HG02943 (cell line): ENCODE data around the gene PATJ.
"Not testable (repeated sequence)": the region's sequence is repeated elsewhere in the genome, so short reads cannot be mapped to it uniquely, and the experiment has no call there.

Experiments
- ATAC-seq: cut with Tn5 transposase; IDR thresholded peaks from one replicate; pipeline ENCODE4 v1.9.1; 2021; ENCODE audit warnings: mild to moderate bottlenecking, low read depth, moderate library complexity; ENCODE audit not compliant: unreplicated experiment

PATJ gene

GRCh38 chr1:61873994-61874393, 131.7 kb downstream of the PATJ start:
- no peak for ATAC-seq

- ATAC-seq: no peak
Measured at GRCh38 chr1:61875198-61875597, 132.9 kb downstream of the PATJ start.

- not testable (repeated sequence) for ATAC-seq
Measured at GRCh38 chr1:61879887-61880474, 137.7 kb downstream of the PATJ start.

GRCh38 chr1:61887076-61887867, 145.0 kb downstream of the PATJ start:
- ATAC-seq: no peak

GRCh38 chr1:61887931-61888564, 145.8 kb downstream of the PATJ start:
- no peak for ATAC-seq

- ATAC-seq: no peak
Measured at GRCh38 chr1:61888808-61889207, 146.5 kb downstream of the PATJ start.

GRCh38 chr1:61890435-61890834, 148.2 kb downstream of the PATJ start:
- ATAC-seq: not testable (repeated sequence)

- ATAC-seq: no peak
Measured at GRCh38 chr1:61892977-61893376, 150.7 kb downstream of the PATJ start.

- not testable (repeated sequence) for ATAC-seq
Measured at GRCh38 chr1:61894296-61894695, 152.0 kb downstream of the PATJ start.

GRCh38 chr1:61895175-61895574, 152.9 kb downstream of the PATJ start:
- ATAC-seq: no peak

- ATAC-seq: no peak
Measured at GRCh38 chr1:61898658-61899057, 156.4 kb downstream of the PATJ start.

- no peak for ATAC-seq
Measured at GRCh38 chr1:61904354-61904753, 162.1 kb downstream of the PATJ start.

- ATAC-seq: no peak
Measured at GRCh38 chr1:61907102-61907501, 164.8 kb downstream of the PATJ start.

GRCh38 chr1:61910035-61910434, 167.8 kb downstream of the PATJ start:
- ATAC-seq: no peak

- ATAC-seq: no peak
Measured at GRCh38 chr1:61914823-61915482, 172.7 kb downstream of the PATJ start.

- ATAC-seq: no peak
Measured at GRCh38 chr1:61921435-61921834, 179.2 kb downstream of the PATJ start.

- no peak for ATAC-seq
Measured at GRCh38 chr1:61922950-61923480, 180.7 kb downstream of the PATJ start.

GRCh38 chr1:61925591-61926298, 183.5 kb downstream of the PATJ start:
- ATAC-seq: no peak

- no peak for ATAC-seq
Measured at GRCh38 chr1:61926597-61926996, 184.3 kb downstream of the PATJ start.

GRCh38 chr1:61930116-61930645, 187.9 kb downstream of the PATJ start:
- ATAC-seq: no peak
